Left ventricle myocardium inferior (tissue), 1 donor: ENCODE measurements around the gene HSPBAP1. TPM values are rescaled to one million over a fixed set of nuclear protein-coding genes. Genes with fewer than 3 reads are reported as not detected.
"Not testable (repeated sequence)": the region's sequence is repeated elsewhere in the genome, so short reads cannot be mapped to it uniquely, and the experiment has no call there.

Source experiments
- DNase-seq: peaks from one replicate; pipeline ENCODE4 v3.0.0-alpha.2; 2020
- H3K27ac ChIP-seq: fragments of 200-600 bp; replicated peaks from 2 replicates; pipeline ENCODE4 v1.8.0; 2021
- H3K27me3 ChIP-seq: fragments of 200-600 bp; 2 replicates; pipeline ENCODE4 v1.8.0; 2021; ENCODE audit warnings: low read depth
- H3K36me3 ChIP-seq: fragments of 200-600 bp; 2 replicates; pipeline ENCODE4 v1.8.0; 2021
- H3K4me1 ChIP-seq: fragments of 200-600 bp; 2 replicates; pipeline ENCODE4 v1.8.0; 2021
- H3K4me3 ChIP-seq: fragments of 200-600 bp; 2 replicates; pipeline ENCODE4 v1.8.0; 2021; ENCODE audit warnings: mild to moderate bottlenecking, moderate library complexity
- H3K9me3 ChIP-seq: fragments of 200-600 bp; replicated peaks from 2 replicates; pipeline ENCODE4 v1.8.0; 2021
- CTCF ChIP-seq: fragments of 200-600 bp; IDR thresholded peaks from 2 replicates; pipeline ENCODE4 v1.8.0; 2021; ENCODE audit warnings: antibody characterized with exemption, mild to moderate bottlenecking, borderline replicate concordance
- intact Hi-C: fragments of 100-400 bp; cut with micrococcal nuclease; formaldehyde crosslinking; loops from one replicate; pipeline ENCODE4 v1.11.0; 2022
- total RNA-seq: library from RNA; stranded (reverse); fragmentation: NEBNext Ultra II Directional; extraction: Animal tissue kit (Norgen Biotek cat#: 25700); gene quantifications from one replicate; pipeline ENCODE4 v1.2.1, GENCODE V29; 2021
- donor health status: DM: no; HTN: yes; CAD: no; lungs with severe emphysema.

The HSPBAP1 gene
- total RNA-seq, 1 donor from 2014 or later = 3.8 TPM

- H3K4me3 ChIP-seq = no peak overlapping the region
- no peaks in the 10 kb centered on the region for H3K9me3 ChIP-seq
- intact Hi-C loops = no loop called here
- no peaks in the 10 kb centered on the region for H3K27me3 ChIP-seq
- DNase-seq = no peak
- peaks cover 28% of the 10 kb centered on the region for H3K36me3 ChIP-seq
- no peak for TF ChIP-seq CTCF
- no peak overlapping the region for H3K27ac ChIP-seq
- H3K4me1 ChIP-seq = no peaks in the 10 kb centered on the region
Observed at GRCh38 chr3:122725106-122725505, 68.5 kb downstream of the HSPBAP1 start.

- TF ChIP-seq CTCF = no peak
- H3K4me3 ChIP-seq = no peak overlapping the region
- intact Hi-C loops = no loop called here
- H3K27ac ChIP-seq = no peak overlapping the region
- no peaks in the 10 kb centered on the region for H3K27me3 ChIP-seq
- H3K4me1 ChIP-seq = no peaks in the 10 kb centered on the region
- peaks cover 74% of the 10 kb centered on the region for H3K36me3 ChIP-seq
- no peaks in the 10 kb centered on the region for H3K9me3 ChIP-seq
- DNase-seq = no peak
Observed at GRCh38 chr3:122719273-122719921, 74.2 kb downstream of the HSPBAP1 start.

GRCh38 chr3:122716667-122717066 is 77.0 kb downstream of the HSPBAP1 start:
- Histone ChIP-seq H3K4me3 (no peak overlapping the region), H3K4me1 (peaks cover 2% of the 10 kb centered on the region), H3K27ac (no peak overlapping the region), H3K9me3 (no peaks in the 10 kb centered on the region), H3K36me3 (peaks cover 91% of the 10 kb centered on the region), H3K27me3 (no peaks in the 10 kb centered on the region)
- no peak for TF ChIP-seq CTCF
- intact Hi-C loops = no loop called here
- DNase-seq = no peak

GRCh38 chr3:122714273-122714672 is 79.4 kb downstream of the HSPBAP1 start:
- Histone ChIP-seq H3K27ac (peak overlapping the region; percentile 5), H3K27me3 (no peaks in the 10 kb centered on the region), H3K9me3 (no peaks in the 10 kb centered on the region), H3K36me3 (peaks cover 75% of the 10 kb centered on the region), H3K4me1 (peaks cover 3% of the 10 kb centered on the region), H3K4me3 (no peak overlapping the region)
- intact Hi-C loops = no loop called here
- TF ChIP-seq CTCF = no peak
- no peak for DNase-seq

- H3K9me3 ChIP-seq, H3K4me3 ChIP-seq, H3K27me3 ChIP-seq, H3K4me1 ChIP-seq, intact Hi-C loops, H3K27ac ChIP-seq, DNase-seq: not testable (repeated sequence)
- peaks cover 55% of the 10 kb centered on the region for H3K36me3 ChIP-seq
Observed at GRCh38 chr3:122710616-122711251, 82.9 kb downstream of the HSPBAP1 start.

GRCh38 chr3:122705379-122705778 is 88.3 kb downstream of the HSPBAP1 start:
- no peak for DNase-seq
- intact Hi-C loops = no loop called here
- peaks cover 60% of the 10 kb centered on the region for H3K36me3 ChIP-seq
- no peak overlapping the region for H3K4me3 ChIP-seq
- H3K27me3 ChIP-seq = no peaks in the 10 kb centered on the region
- no peaks in the 10 kb centered on the region for H3K4me1 ChIP-seq
- no peak for TF ChIP-seq CTCF
- H3K27ac ChIP-seq = no peak overlapping the region
- H3K9me3 ChIP-seq = no peaks in the 10 kb centered on the region
